ENCODE measurements around the gene CSTF3.
"Not testable (repeated sequence)": the region's sequence is repeated elsewhere in the genome, so short reads cannot be mapped to it uniquely, and the experiment has no call there.

The CSTF3 gene

GRCh38 chr11:33134276-33134675, 27.0 kb downstream of the CSTF3 start:
- H3K4me3 ChIP-seq (ENCODE audit: low read depth, low read length): no peak overlapping the region
- no peaks in the 10 kb centered on the region; the same call in 1 of the 2 replicates for H3K36me3 ChIP-seq
- no peak for DNase-seq
- no peaks in the 10 kb centered on the region for H3K27me3 ChIP-seq
- no peaks in the 10 kb centered on the region for H3K9me3 ChIP-seq
- TF ChIP-seq, protein P1, sequence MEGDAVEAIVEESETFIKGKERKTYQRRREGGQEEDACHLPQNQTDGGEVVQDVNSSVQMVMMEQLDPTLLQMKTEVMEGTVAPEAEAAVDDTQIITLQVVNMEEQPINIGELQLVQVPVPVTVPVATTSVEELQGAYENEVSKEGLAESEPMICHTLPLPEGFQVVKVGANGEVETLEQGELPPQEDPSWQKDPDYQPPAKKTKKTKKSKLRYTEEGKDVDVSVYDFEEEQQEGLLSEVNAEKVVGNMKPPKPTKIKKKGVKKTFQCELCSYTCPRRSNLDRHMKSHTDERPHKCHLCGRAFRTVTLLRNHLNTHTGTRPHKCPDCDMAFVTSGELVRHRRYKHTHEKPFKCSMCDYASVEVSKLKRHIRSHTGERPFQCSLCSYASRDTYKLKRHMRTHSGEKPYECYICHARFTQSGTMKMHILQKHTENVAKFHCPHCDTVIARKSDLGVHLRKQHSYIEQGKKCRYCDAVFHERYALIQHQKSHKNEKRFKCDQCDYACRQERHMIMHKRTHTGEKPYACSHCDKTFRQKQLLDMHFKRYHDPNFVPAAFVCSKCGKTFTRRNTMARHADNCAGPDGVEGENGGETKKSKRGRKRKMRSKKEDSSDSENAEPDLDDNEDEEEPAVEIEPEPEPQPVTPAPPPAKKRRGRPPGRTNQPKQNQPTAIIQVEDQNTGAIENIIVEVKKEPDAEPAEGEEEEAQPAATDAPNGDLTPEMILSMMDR (IDR thresholded peaks at IDR 0.05; ENCODE audit: low read depth, low read length): no peak
- H3K4me1 ChIP-seq: no peaks in the 10 kb centered on the region

GRCh38 chr11:33133761-33134160, 27.5 kb downstream of the CSTF3 start:
- Histone ChIP-seq H3K9me3 (no peaks in the 10 kb centered on the region), H3K36me3 (no peaks in the 10 kb centered on the region; the same call in 1 of the 2 replicates), H3K4me3 (ENCODE audit: low read depth, low read length) (no peak overlapping the region), H3K27me3 (no peaks in the 10 kb centered on the region), H3K4me1 (no peaks in the 10 kb centered on the region)
- no peak for DNase-seq
- TF ChIP-seq, protein P1 (IDR thresholded peaks at IDR 0.05; ENCODE audit: low read depth, low read length): no peak

GRCh38 chr11:33132510-33132909, 28.8 kb downstream of the CSTF3 start:
- Histone ChIP-seq H3K27me3 (no peaks in the 10 kb centered on the region), H3K4me1 (no peaks in the 10 kb centered on the region), H3K9me3 (no peaks in the 10 kb centered on the region), H3K36me3 (no peaks in the 10 kb centered on the region), H3K4me3 (ENCODE audit: low read depth, low read length) (no peak overlapping the region)
- TF ChIP-seq, protein P1 (IDR thresholded peaks at IDR 0.05; ENCODE audit: low read depth, low read length): no peak
- no peak for DNase-seq

DNA sequence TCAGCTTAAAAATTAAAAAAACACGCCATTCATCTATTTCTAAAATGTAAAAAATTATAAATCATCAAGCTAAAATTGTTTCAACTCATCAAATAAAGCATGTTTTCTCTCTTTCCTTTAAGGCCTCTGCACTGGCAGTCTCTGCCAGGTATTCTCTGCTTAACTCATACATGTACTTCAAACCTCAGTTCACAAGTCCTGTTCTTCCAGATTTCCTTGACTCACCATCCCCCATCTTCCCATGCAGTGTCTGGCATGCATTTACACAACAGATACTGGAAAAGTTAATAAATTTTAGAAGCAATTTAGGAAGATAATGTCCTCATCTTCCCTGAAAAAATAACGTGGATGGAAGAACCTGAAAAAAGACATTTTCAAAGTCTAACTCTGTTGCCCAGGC, 32.5 kb downstream of the CSTF3 start:
- TF ChIP-seq, protein P1 (IDR thresholded peaks at IDR 0.05; ENCODE audit: low read depth, low read length): no peak
- H3K36me3 ChIP-seq: no peaks in the 10 kb centered on the region
- DNase-seq: no peak
- H3K27me3 ChIP-seq: no peaks in the 10 kb centered on the region
- H3K4me1 ChIP-seq: no peaks in the 10 kb centered on the region
- H3K4me3 ChIP-seq (ENCODE audit: low read depth, low read length): no peak overlapping the region
- no peaks in the 10 kb centered on the region for H3K9me3 ChIP-seq

GRCh38 chr11:33125611-33126010, 35.7 kb downstream of the CSTF3 start:
- TF ChIP-seq, protein P1 (IDR thresholded peaks at IDR 0.05; ENCODE audit: low read depth, low read length): no peak
- Histone ChIP-seq H3K36me3 (no peaks in the 10 kb centered on the region), H3K4me1 (no peaks in the 10 kb centered on the region), H3K4me3 (ENCODE audit: low read depth, low read length) (no peak overlapping the region), H3K27me3 (no peaks in the 10 kb centered on the region), H3K9me3 (no peaks in the 10 kb centered on the region)
- no peak for DNase-seq

- H3K36me3 ChIP-seq: no peaks in the 10 kb centered on the region
- no peak overlapping the region for H3K4me3 ChIP-seq (ENCODE audit: low read depth, low read length)
- H3K27me3 ChIP-seq: no peaks in the 10 kb centered on the region
- TF ChIP-seq, protein P1 (IDR thresholded peaks at IDR 0.05; ENCODE audit: low read depth, low read length): no peak
- no peak for DNase-seq
- H3K9me3 ChIP-seq: no peaks in the 10 kb centered on the region
- H3K4me1 ChIP-seq: no peaks in the 10 kb centered on the region
Observed at GRCh38 chr11:33125025-33125424, 36.3 kb downstream of the CSTF3 start.

GRCh38 chr11:33122696-33123095, 38.6 kb downstream of the CSTF3 start:
- not testable (repeated sequence) for H3K27me3 ChIP-seq; H3K4me1 ChIP-seq; H3K36me3 ChIP-seq; DNase-seq; H3K4me3 ChIP-seq (ENCODE audit: low read depth, low read length); H3K9me3 ChIP-seq

All from BE2C (cell line).